Measurements from ENCODE around the gene PGC.
"Not testable (repeated sequence)": the region's sequence is repeated elsewhere in the genome, so short reads cannot be mapped to it uniquely, and the experiment has no call there.

Gene PGC

GRCh38 chr6:41775293-41775882 is 28.2 kb upstream of the PGC start:
- no peak for DNase-seq (ENCODE audit: low read depth)

- no peak for DNase-seq (ENCODE audit: low read depth)
Observed at GRCh38 chr6:41774841-41775240, 27.6 kb upstream of the PGC start.

- DNase-seq (ENCODE audit: low read depth), result no peak
Observed at GRCh38 chr6:41771058-41771983, 24.1 kb upstream of the PGC start.

GRCh38 chr6:41770381-41771057 is 23.3 kb upstream of the PGC start:
- no peak for DNase-seq (ENCODE audit: low read depth)

GRCh38 chr6:41769376-41769775 is 22.2 kb upstream of the PGC start:
- no peak for DNase-seq (ENCODE audit: low read depth)

GRCh38 chr6:41768545-41769308 is 21.5 kb upstream of the PGC start:
- DNase-seq (ENCODE audit: low read depth), result no peak

- DNase-seq (ENCODE audit: low read depth), result no peak
Observed at GRCh38 chr6:41767112-41767833, 20.1 kb upstream of the PGC start.

- not testable (repeated sequence) for DNase-seq (ENCODE audit: low read depth)
Observed at GRCh38 chr6:41766043-41766664, 19.0 kb upstream of the PGC start.

- DNase-seq (ENCODE audit: low read depth), result no peak
Observed at GRCh38 chr6:41763470-41763869, 16.3 kb upstream of the PGC start.

GRCh38 chr6:41759905-41760579 is 12.8 kb upstream of the PGC start:
- no peak for DNase-seq (ENCODE audit: low read depth)

GRCh38 chr6:41759106-41759904 is 12.1 kb upstream of the PGC start:
- no peak for DNase-seq (ENCODE audit: low read depth)

- DNase-seq (ENCODE audit: low read depth), result no peak
Observed at GRCh38 chr6:41758641-41759035, 11.4 kb upstream of the PGC start.

GRCh38 chr6:41757931-41758640 is 10.9 kb upstream of the PGC start:
- no peak for DNase-seq (ENCODE audit: low read depth)

- DNase-seq (ENCODE audit: low read depth), result no peak
Observed at GRCh38 chr6:41757271-41757670, 10.1 kb upstream of the PGC start.

GRCh38 chr6:41756354-41756753 is 9.2 kb upstream of the PGC start:
- DNase-seq (ENCODE audit: low read depth), result no peak

- DNase-seq (ENCODE audit: low read depth), result no peak
Observed at GRCh38 chr6:41755895-41756294, 8.7 kb upstream of the PGC start.

GRCh38 chr6:41750374-41750773 is 3.2 kb upstream of the PGC start:
- no peak for DNase-seq (ENCODE audit: low read depth)

GRCh38 chr6:41748542-41748941 is 1.3 kb upstream of the PGC start:
- no peak for DNase-seq (ENCODE audit: low read depth)

GRCh38 chr6:41748102-41748477 is 893 bp upstream of the PGC start:
- DNase-seq (ENCODE audit: low read depth), result no peak
